CD8-positive, alpha-beta memory T cell (primary cell): ENCODE data around the gene LTB4R. TPM values are rescaled to one million over a fixed set of nuclear protein-coding genes. Genes with fewer than 3 reads are reported as not detected.

Experiments
- CTCF ChIA-PET: fragments of 350-600 bp; sonication (Branson Sonifier 250); formaldehyde crosslinking; loops from one replicate; lab custom pipeline; 2021; ENCODE audit warnings: antibody characterized with exemption; lab: Charles Lee
- POLR2A ChIA-PET: fragments of 350-600 bp; sonication (Branson Sonifier 250); formaldehyde crosslinking; loops from one replicate; lab custom pipeline; 2021; ENCODE audit warnings: antibody characterized with exemption; lab: Charles Lee
- DNase-seq, 5 donors: peaks; one replicate each; pipeline versions ENCODE4 v3.0.0 to v3.0.0-alpha.2; 2020 to 2022; ENCODE audit warnings: mixed read lengths in 1 of 5
- H3K27ac ChIP-seq: one replicate; pipeline ENCODE4 v1.7.0; 2013; ENCODE audit warnings: low read depth, mild to moderate bottlenecking, low read length, moderate library complexity
- H3K27me3 ChIP-seq: 2 replicates; pipeline ENCODE4 v1.7.0; 2013; ENCODE audit warnings: low read length, mild to moderate bottlenecking; ENCODE audit not compliant: insufficient read depth, poor library complexity, severe bottlenecking
- H3K36me3 ChIP-seq: 2 replicates; pipeline ENCODE4 v1.7.0; 2013; ENCODE audit warnings: mild to moderate bottlenecking, low read length, moderate library complexity; ENCODE audit not compliant: insufficient read depth
- H3K4me1 ChIP-seq: 2 replicates; pipeline ENCODE4 v1.7.0; 2013; ENCODE audit warnings: mild to moderate bottlenecking, low read length, moderate library complexity; ENCODE audit not compliant: insufficient read depth
- H3K4me3 ChIP-seq: 2 replicates; pipeline ENCODE4 v1.7.0; 2013; ENCODE audit warnings: mild to moderate bottlenecking, low read length
- H3K9me3 ChIP-seq: 2 replicates; pipeline ENCODE4 v1.7.0; 2013; ENCODE audit warnings: mild to moderate bottlenecking, low read length
- H3K27ac Mint-ChIP-seq, 8 donors: one replicate each; pipeline ENCODE4 v1.8.0; 2020 to 2021; ENCODE audit warnings: mixed read lengths in 8 of 8, mild to moderate bottlenecking in 6 of 8, inconsistent platforms in 3 of 8, moderate library complexity in 3 of 8
- H3K27me3 Mint-ChIP-seq, 2 donors: one replicate each; pipeline ENCODE4 v1.8.0; 2020 to 2021; ENCODE audit warnings: mixed read lengths in 2 of 2, mild to moderate bottlenecking in 1 of 2, moderate library complexity in 1 of 2
- H3K36me3 Mint-ChIP-seq, 3 donors: one replicate each; pipeline ENCODE4 v1.8.0; 2020 to 2021; ENCODE audit warnings: mixed read lengths in 3 of 3, inconsistent platforms in 1 of 3, mild to moderate bottlenecking in 1 of 3
- H3K4me1 Mint-ChIP-seq, 3 donors: one replicate each; pipeline ENCODE4 v1.8.0; 2020 to 2021; ENCODE audit warnings: mixed read lengths in 3 of 3, inconsistent platforms in 1 of 3, mild to moderate bottlenecking in 1 of 3
- H3K4me3 Mint-ChIP-seq, 7 donors: one replicate each; pipeline ENCODE4 v1.8.0; 2020 to 2021; ENCODE audit warnings: mixed read lengths in 7 of 7, mild to moderate bottlenecking in 6 of 7, moderate library complexity in 4 of 7, inconsistent platforms in 2 of 7
- H3K9me3 Mint-ChIP-seq, 5 donors: one replicate each; pipeline ENCODE4 v1.8.0; 2020 to 2022; ENCODE audit warnings: mixed read lengths in 5 of 5, mild to moderate bottlenecking in 3 of 5, moderate library complexity in 2 of 5, inconsistent platforms in 1 of 5
- polyA plus RNA-seq: library from polyadenylated mRNA; unstranded; fragments of 300-500 nt; fragmentation: Illumina TruSeq; gene quantifications from one replicate; pipeline ENCODE4 v1.2.3, GENCODE V29; 2021
- total RNA-seq, 2 experiments: library from RNA; stranded (reverse); gene quantifications; one replicate each; pipeline ENCODE4 v1.2.3, GENCODE V29; 2021

LTB4R gene, protein sequence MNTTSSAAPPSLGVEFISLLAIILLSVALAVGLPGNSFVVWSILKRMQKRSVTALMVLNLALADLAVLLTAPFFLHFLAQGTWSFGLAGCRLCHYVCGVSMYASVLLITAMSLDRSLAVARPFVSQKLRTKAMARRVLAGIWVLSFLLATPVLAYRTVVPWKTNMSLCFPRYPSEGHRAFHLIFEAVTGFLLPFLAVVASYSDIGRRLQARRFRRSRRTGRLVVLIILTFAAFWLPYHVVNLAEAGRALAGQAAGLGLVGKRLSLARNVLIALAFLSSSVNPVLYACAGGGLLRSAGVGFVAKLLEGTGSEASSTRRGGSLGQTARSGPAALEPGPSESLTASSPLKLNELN
- total RNA-seq (10 to 100 TPM in 1 of 2 experiments, 1 to 10 TPM in 1; 9.8 to 12.3 TPM), polyA plus RNA-seq (10.3 TPM)

DNA sequence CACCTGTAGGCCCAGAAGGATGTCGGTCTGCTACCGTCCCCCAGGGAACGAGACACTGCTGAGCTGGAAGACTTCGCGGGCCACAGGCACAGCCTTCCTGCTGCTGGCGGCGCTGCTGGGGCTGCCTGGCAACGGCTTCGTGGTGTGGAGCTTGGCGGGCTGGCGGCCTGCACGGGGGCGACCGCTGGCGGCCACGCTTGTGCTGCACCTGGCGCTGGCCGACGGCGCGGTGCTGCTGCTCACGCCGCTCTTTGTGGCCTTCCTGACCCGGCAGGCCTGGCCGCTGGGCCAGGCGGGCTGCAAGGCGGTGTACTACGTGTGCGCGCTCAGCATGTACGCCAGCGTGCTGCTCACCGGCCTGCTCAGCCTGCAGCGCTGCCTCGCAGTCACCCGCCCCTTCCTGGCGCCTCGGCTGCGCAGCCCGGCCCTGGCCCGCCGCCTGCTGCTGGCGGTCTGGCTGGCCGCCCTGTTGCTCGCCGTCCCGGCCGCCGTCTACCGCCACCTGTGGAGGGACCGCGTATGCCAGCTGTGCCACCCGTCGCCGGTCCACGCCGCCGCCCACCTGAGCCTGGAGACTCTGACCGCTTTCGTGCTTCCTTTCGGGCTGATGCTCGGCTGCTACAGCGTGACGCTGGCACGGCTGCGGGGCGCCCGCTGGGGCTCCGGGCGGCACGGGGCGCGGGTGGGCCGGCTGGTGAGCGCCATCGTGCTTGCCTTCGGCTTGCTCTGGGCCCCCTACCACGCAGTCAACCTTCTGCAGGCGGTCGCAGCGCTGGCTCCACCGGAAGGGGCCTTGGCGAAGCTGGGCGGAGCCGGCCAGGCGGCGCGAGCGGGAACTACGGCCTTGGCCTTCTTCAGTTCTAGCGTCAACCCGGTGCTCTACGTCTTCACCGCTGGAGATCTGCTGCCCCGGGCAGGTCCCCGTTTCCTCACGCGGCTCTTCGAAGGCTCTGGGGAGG, at the start of gene LTB4R:
Gene LTB4R (plus strand): TSS at position 857 of the 959 bp plus-strand sequence. CDS start 4,150 bp downstream, outside the sequence.
- Mint-ChIP-seq H3K27me3 (peaks cover 0 to 2% of the 10 kb centered on the region in 2 donors), H3K27ac (peak within 1 kb of the TSS; percentile 89 to 99 (median 96)), H3K4me1 (peaks cover 68 to 77% (median 71%) of the 10 kb centered on the region in 3 donors), H3K36me3 (peaks cover 0 to 25% (median 10%) of the 10 kb centered on the region in 3 donors), H3K4me3 (peak within 1 kb of the TSS; percentile 79 to 89 (median 86)), H3K9me3 (no peaks in the 10 kb centered on the region)
- Histone ChIP-seq H3K9me3 (no peaks in the 10 kb centered on the region), H3K36me3 (peaks cover 10% of the 10 kb centered on the region), H3K4me3 (peak within 1 kb of the TSS; percentile 58), H3K27me3 (no peaks in the 10 kb centered on the region), H3K4me1 (peaks cover 66% of the 10 kb centered on the region), H3K27ac (peak within 1 kb of the TSS; percentile 69)
- CTCF ChIA-PET = interaction anchor here (0.9 to 17.7 kb wide), 16 partner anchors 8 to 126 kb away, joined by 3 to 265 read pairs (median 5); partner anchors contain the start of genes ADCY4, CBLN3, DHRS1 and KHNYN
- DNase-seq = peak; percentile 56 to 82 (median 74)
- POLR2A ChIA-PET = interaction anchor here (0.6 to 3.5 kb wide), 10 partner anchors 9 to 196 kb away, joined by 3 to 26 read pairs (median 8); partner anchors contain the start of genes CBLN3, DCAF11, DHRS1 and KHNYN

- CTCF ChIA-PET = interaction anchor here (0.8 to 1.8 kb wide), 4 partner anchors 9 to 72 kb away, joined by 3 to 6 read pairs (median 3); partner anchors contain the start of genes RABGGTA and TINF2
- no peaks in the 10 kb centered on the region for H3K9me3 Mint-ChIP-seq
Measured at GRCh38 chr14:24261969-24262327, 49.4 kb upstream of the LTB4R start.

DNA sequence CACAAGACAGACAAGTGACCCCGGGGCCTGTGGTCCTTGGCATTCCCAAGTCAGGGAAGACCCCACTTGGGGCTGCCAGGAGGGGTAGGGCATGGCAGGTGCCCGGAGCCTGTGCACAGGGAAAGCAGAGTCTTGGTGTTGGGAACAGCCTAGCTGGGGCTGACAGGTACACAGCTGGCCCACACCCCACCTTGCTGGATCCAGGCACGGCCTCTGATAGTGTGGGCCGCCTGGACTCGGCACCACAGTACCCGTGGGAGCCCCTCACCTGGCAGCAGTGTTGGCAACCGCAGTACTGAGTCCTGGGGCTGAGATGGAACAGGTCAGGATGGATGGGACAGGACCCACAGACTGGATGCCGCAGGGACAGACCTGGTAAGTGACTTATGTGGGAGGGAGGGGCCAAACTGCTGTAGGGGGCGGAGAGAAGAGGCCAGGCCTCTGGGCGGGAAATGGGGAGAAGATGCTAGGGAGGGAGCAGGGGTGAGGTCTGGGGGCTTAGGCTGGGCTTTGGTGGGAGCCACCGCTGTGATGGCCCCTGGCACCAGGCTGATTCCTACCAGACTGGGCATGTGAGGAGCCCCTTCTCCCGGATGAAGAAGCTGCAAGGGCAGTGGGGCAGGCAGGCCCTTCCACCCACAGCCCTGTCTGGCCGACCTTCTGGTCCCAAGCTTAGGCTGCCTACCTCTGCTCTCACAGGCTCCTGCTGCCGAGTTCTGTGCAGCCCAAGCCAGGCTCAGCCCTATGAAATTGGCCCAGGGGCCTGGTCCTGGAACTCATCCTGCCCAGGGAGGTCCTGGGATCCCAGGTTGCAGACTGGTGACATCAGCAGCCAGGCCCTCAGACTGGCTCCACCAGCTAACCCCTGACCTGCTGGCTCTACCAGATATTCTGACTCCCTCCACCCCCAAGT, 48.2 kb upstream of the LTB4R start, which contains the start of gene TGM1:
Gene TGM1 (minus strand): TSS at position 357 of the 913 bp plus-strand sequence. CDS start 825 bp downstream, outside the sequence.
- Histone ChIP-seq H3K4me3 (no peak within 1 kb of the TSS), H3K9me3 (no peaks in the 10 kb centered on the region), H3K27me3 (no peaks in the 10 kb centered on the region), H3K36me3 (peaks cover 14% of the 10 kb centered on the region), H3K27ac (no peak within 1 kb of the TSS), H3K4me1 (no peaks in the 10 kb centered on the region)
- H3K4me3 Mint-ChIP-seq = no peak within 1 kb of the TSS
- no peaks in the 10 kb centered on the region for H3K9me3 Mint-ChIP-seq
- no peak for DNase-seq
- no peaks in the 10 kb centered on the region for H3K27me3 Mint-ChIP-seq
- CTCF ChIA-PET = interaction anchor here (1.0 to 1.8 kb wide), 3 partner anchors 8 to 34 kb away, joined by 3 to 6 read pairs (median 4); partner anchors contain the start of gene RABGGTA
- H3K36me3 Mint-ChIP-seq = peaks cover 7 to 53% (median 14%) of the 10 kb centered on the region in 3 donors
- peak within 1 kb of the TSS in 1 of 8 donors; percentile 64 for H3K27ac Mint-ChIP-seq
- POLR2A ChIA-PET = no interaction called here
- peaks cover 0 to 6% (median 5%) of the 10 kb centered on the region in 3 donors for H3K4me1 Mint-ChIP-seq

More at GRCh38 chr14:24261969-24262327, 49.4 kb upstream of the LTB4R start:
- Histone ChIP-seq H3K36me3 (peaks cover 8% of the 10 kb centered on the region), H3K4me3 (no peak overlapping the region), H3K4me1 (no peaks in the 10 kb centered on the region), H3K9me3 (no peaks in the 10 kb centered on the region), H3K27me3 (no peaks in the 10 kb centered on the region), H3K27ac (no peak overlapping the region)
- DNase-seq = no peak
- Mint-ChIP-seq H3K4me1 (peaks cover 0 to under 1% (median 0%) of the 10 kb centered on the region in 3 donors), H3K4me3 (no peak overlapping the region), H3K27ac (no peak overlapping the region), H3K27me3 (no peaks in the 10 kb centered on the region), H3K36me3 (peaks cover 2 to 50% (median 9%) of the 10 kb centered on the region in 3 donors)
- POLR2A ChIA-PET = no interaction called here

DNA sequence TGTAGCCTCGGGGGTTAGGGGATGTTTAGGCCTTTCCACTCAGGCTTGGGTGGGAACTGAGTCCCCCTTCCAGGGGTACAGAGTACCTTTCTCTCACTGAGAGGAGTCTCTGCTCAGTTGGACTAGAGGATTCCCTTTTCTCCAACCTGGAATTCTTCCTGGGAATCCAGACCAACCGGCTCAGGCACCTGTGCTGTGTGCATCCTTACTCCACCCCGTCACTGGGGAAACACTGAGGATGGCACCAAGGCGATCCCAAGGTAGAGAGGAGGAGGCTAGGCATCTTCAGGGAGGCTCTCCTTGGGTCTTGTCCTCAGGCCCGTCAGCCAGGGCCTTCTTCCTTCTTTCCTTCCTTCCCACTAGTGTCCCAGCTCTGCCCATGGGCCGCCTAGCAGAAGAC, 47.5 kb upstream of the LTB4R start:
- no peak overlapping the region for H3K27ac ChIP-seq
- H3K9me3 Mint-ChIP-seq = no peaks in the 10 kb centered on the region
- ChIA-PET POLR2A (no interaction called here), CTCF (interaction anchor here (1.0 to 1.3 kb wide), 2 partner anchors 17 to 33 kb away, joined by 3 to 4 read pairs; no protein-coding TSS in a partner anchor)
- H3K36me3 ChIP-seq = peaks cover 14% of the 10 kb centered on the region
- H3K4me1 ChIP-seq = no peaks in the 10 kb centered on the region
- H3K27me3 Mint-ChIP-seq = no peaks in the 10 kb centered on the region
- peaks cover 0 to 6% (median 5%) of the 10 kb centered on the region in 3 donors for H3K4me1 Mint-ChIP-seq
- no peak overlapping the region for H3K4me3 Mint-ChIP-seq
- DNase-seq = no peak
- H3K36me3 Mint-ChIP-seq = peaks cover 7 to 57% (median 14%) of the 10 kb centered on the region in 3 donors
- no peaks in the 10 kb centered on the region for H3K27me3 ChIP-seq
- H3K9me3 ChIP-seq = no peaks in the 10 kb centered on the region
- H3K4me3 ChIP-seq = no peak overlapping the region
- no peak overlapping the region for H3K27ac Mint-ChIP-seq

GRCh38 chr14:24264298-24264697, 47.0 kb upstream of the LTB4R start:
- H3K4me1 ChIP-seq = no peaks in the 10 kb centered on the region
- POLR2A ChIA-PET = no interaction called here
- no peak for DNase-seq
- no peak overlapping the region for H3K4me3 ChIP-seq
- peaks cover 18% of the 10 kb centered on the region for H3K36me3 ChIP-seq
- no peaks in the 10 kb centered on the region for H3K9me3 ChIP-seq
- H3K27ac Mint-ChIP-seq = peak overlapping the region in 1 of 8 donors; percentile 68
- CTCF ChIA-PET = interaction anchor here (1.3 kb wide), 1 partner anchor 33 kb away, joined by 4 read pairs; no protein-coding TSS in a partner anchor
- peaks cover 0 to under 1% of the 10 kb centered on the region in 2 donors for H3K27me3 Mint-ChIP-seq
- H3K27ac ChIP-seq = no peak overlapping the region
- H3K4me3 Mint-ChIP-seq = no peak overlapping the region
- H3K4me1 Mint-ChIP-seq = peaks cover 0 to 6% (median 5%) of the 10 kb centered on the region in 3 donors
- H3K36me3 Mint-ChIP-seq = peaks cover 7 to 62% (median 14%) of the 10 kb centered on the region in 3 donors
- no peaks in the 10 kb centered on the region for H3K9me3 Mint-ChIP-seq
- H3K27me3 ChIP-seq = no peaks in the 10 kb centered on the region

DNA sequence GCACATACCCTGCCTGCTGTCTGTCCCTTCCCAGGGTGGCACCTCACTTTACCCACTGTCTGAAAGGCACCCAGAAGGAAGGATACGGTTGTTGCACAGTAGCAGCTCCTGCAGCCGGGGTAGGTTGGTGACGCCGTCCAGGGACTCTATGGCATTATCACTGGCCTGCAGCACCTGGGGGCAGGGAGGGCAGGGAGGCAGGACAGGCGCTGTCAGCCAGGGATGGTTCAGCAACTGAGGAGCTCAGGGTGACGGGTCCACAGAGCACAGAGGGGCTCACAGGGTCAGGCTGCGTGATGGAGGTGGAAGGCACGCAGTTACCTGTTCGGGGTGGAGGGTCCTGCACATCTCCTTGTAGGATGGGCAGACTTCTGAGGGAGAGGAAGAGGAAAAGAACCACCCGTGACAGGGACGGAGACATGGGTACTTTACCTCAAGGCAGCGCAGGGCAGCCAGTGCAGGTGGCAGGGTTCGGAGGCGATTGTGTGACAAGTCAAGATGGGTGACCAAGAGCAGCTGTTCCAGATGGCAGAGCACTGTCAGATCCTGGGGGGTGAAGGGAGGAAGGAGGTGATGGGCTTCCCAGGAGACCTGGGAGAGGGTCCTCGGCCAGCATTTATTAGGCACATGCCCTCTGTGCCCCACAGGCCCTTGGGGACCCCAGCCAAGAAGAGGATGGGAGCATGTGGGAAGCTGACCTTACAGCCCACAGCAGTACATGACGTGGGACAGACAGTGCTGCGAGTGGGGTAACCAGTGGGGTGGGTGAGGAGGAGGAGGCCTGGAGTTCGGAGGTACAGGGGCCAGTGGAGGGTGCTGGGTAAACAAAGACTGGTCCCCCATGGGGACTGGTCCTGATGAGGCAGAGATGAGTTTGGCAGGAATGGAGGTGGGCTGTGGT, 44.7 kb upstream of the LTB4R start:
- no peaks in the 10 kb centered on the region for H3K9me3 Mint-ChIP-seq
- no peak overlapping the region for H3K27ac ChIP-seq
- peak overlapping the region in 2 of 7 donors; percentile 4 to 79 for H3K4me3 Mint-ChIP-seq
- peak overlapping the region in 4 of 8 donors; percentile 34 to 78 (median 54) for H3K27ac Mint-ChIP-seq
- peaks cover 13 to 15% (median 15%) of the 10 kb centered on the region in 3 donors for H3K4me1 Mint-ChIP-seq
- DNase-seq = no peak
- no peak overlapping the region for H3K4me3 ChIP-seq
- peaks cover 6% of the 10 kb centered on the region for H3K4me1 ChIP-seq
- ChIA-PET CTCF (no interaction called here), POLR2A (no interaction called here)
- H3K27me3 Mint-ChIP-seq = peaks cover 0 to 2% of the 10 kb centered on the region in 2 donors
- H3K9me3 ChIP-seq = no peaks in the 10 kb centered on the region
- no peaks in the 10 kb centered on the region for H3K27me3 ChIP-seq
- H3K36me3 Mint-ChIP-seq = peaks cover 7 to 64% (median 12%) of the 10 kb centered on the region in 3 donors
- H3K36me3 ChIP-seq = peaks cover 22% of the 10 kb centered on the region
